ES-I3 (cell line): ENCODE measurements around the gene TGM2.
A peak's percentile ranks its signal among the peaks of the same experiment; 100 is the strongest.

ENCODE experiments used
- H3K36me3 ChIP-seq: 2 replicates; pipeline ENCODE4 v1.6.1; 2013; ENCODE audit warnings: mild to moderate bottlenecking, low read length, control low read depth, moderate library complexity; ENCODE audit not compliant: insufficient read depth
- H3K4me1 ChIP-seq: 2 replicates; pipeline ENCODE4 v1.6.1; 2013; ENCODE audit warnings: mild to moderate bottlenecking, control low read depth, low read length; ENCODE audit not compliant: insufficient read depth
- H3K9ac ChIP-seq: 2 replicates; pipeline ENCODE4 v1.6.1; 2013; ENCODE audit warnings: low read depth, mild to moderate bottlenecking, low read length, moderate library complexity
- H3K9me3 ChIP-seq: 2 replicates; pipeline ENCODE4 v1.6.1; 2013; ENCODE audit warnings: mild to moderate bottlenecking, low read length, moderate library complexity; ENCODE audit not compliant: control insufficient read depth, insufficient read depth

TGM2 gene

DNA sequence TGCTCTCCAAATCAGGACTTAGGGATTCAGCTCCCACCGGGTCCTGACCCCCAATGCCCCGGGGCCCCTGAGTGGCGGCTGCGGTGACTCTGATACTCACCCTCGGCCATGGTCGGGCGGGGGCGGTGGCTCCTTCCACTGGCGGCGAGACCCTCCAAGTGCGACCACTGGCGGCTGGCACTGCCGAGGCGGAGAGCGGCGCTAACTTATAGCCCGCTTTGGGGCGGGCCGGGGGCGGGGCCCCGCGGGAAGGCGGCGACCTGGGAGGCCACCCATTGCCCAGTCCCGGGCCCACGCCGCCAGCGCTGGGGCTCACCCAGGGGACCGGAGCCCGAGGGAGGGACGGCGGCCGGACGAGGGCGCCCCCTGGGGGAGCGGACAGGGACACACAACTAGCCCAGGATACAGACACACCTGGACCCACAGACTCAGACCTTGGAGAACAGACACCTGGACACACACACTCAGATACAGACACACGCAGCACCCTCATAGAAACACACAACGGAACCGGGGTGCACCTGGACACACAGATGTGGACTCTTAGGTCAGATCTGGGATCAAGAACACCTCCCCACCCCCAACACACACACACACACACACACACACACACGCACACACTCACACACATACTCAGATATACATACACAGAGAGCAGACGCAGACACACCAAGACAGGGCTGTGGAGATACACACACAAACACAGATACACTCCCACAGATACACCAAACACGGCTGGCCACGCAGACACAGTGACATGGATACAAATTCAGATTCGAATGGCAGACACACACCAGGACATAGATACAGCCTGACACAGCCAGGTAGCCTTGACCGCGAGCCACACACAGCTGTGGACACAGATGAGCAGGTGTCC lies at the start of gene TGM2:
TSS of gene TGM2 (minus strand) at position 182 of the 877 bp plus-strand sequence. CDS start at position 110, 72 bp downstream.
- Histone ChIP-seq H3K36me3 (no peaks in the 10 kb centered on the region), H3K9ac (peak within 1 kb of the TSS; percentile 50; the same call in 1 of the 2 replicates), H3K4me1 (peaks cover 3% of the 10 kb centered on the region; the same call in 1 of the 2 replicates), H3K9me3 (no peaks in the 10 kb centered on the region)

GRCh38 chr20:38214256-38215193 lies 49.5 kb upstream of the TGM2 start:
- no peaks in the 10 kb centered on the region for H3K36me3 ChIP-seq
- H3K9ac ChIP-seq = no peak overlapping the region
- H3K9me3 ChIP-seq = no peaks in the 10 kb centered on the region
- peaks cover 10% of the 10 kb centered on the region; the same call in 1 of the 2 replicates for H3K4me1 ChIP-seq

DNA sequence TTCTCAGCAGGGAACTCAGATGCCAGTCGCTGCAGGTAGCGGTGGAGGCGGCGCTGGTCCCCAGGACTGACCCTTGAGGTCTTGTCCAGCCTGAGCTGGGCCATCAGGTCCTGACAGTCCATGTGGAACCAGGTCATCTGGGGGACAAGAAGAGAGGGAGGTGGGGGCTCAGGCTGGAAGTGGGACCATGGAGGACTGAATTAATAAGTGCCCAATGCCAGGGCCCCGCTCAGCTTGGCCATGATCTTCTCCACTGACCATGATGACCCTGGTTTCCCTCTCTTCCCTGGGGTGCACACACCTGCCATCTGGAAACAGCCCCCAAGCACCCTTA lies 48.5 kb upstream of the TGM2 start:
- no peak overlapping the region for H3K9ac ChIP-seq
- no peaks in the 10 kb centered on the region for H3K9me3 ChIP-seq
- peaks cover 10% of the 10 kb centered on the region; the same call in 1 of the 2 replicates for H3K4me1 ChIP-seq
- no peaks in the 10 kb centered on the region for H3K36me3 ChIP-seq

DNA sequence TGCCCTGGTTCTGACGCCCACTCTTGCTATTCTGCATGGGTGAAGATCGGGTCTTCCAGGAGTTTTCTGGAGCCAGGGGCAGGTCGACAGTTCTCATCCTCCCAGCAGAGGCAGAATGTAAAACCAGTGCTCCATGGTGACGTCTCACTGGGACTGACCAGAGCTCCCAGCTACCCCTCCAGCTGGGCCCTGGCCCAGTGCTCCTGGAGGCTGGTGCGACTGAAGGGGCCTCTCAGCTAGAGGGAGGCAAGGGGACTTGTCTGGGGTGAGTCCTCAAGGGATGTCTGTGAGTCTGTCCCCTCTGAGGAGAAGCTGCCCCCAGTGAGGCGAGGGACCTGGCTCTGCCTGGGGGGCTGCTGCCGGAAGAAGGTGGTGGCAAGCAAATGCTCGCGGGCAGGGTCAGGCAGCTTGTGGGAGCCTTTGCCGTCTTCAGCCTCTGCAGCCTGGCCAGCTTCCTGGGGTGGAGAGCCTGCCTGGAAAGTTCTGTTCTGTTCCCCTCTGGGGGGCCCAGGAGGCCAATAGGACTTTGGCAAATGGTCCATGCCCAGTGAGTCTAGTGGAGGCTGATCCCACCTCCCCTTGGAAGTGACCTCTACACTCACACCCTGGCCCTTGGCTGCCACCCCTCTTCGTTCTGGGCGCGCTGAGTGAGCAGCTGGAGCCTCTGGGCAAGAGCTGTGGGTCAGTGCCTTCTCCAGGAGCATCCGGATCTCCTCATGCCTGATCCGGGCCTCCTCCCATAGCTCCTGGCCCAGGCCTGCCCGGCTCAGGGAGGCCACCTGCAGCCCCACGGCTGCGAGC lies 47.9 kb upstream of the TGM2 start:
- peaks cover 8% of the 10 kb centered on the region; the same call in 1 of the 2 replicates for H3K4me1 ChIP-seq
- H3K9me3 ChIP-seq = no peaks in the 10 kb centered on the region
- no peak overlapping the region for H3K9ac ChIP-seq
- H3K36me3 ChIP-seq = no peaks in the 10 kb centered on the region

GRCh38 chr20:38211200-38212097 lies 46.4 kb upstream of the TGM2 start:
- H3K9ac ChIP-seq = no peak overlapping the region
- H3K9me3 ChIP-seq = no peaks in the 10 kb centered on the region
- no peaks in the 10 kb centered on the region for H3K4me1 ChIP-seq
- no peaks in the 10 kb centered on the region for H3K36me3 ChIP-seq

- Histone ChIP-seq H3K36me3 (no peaks in the 10 kb centered on the region), H3K9ac (no peak overlapping the region), H3K9me3 (no peaks in the 10 kb centered on the region), H3K4me1 (no peaks in the 10 kb centered on the region)
Measured at GRCh38 chr20:38210741-38211140, 45.7 kb upstream of the TGM2 start.

GRCh38 chr20:38209736-38210405 lies 44.8 kb upstream of the TGM2 start:
- H3K9me3 ChIP-seq = no peaks in the 10 kb centered on the region
- no peaks in the 10 kb centered on the region for H3K4me1 ChIP-seq
- H3K9ac ChIP-seq = no peak overlapping the region
- H3K36me3 ChIP-seq = no peaks in the 10 kb centered on the region

GRCh38 chr20:38209054-38209675 lies 44.1 kb upstream of the TGM2 start:
- Histone ChIP-seq H3K36me3 (no peaks in the 10 kb centered on the region), H3K4me1 (no peaks in the 10 kb centered on the region), H3K9ac (no peak overlapping the region), H3K9me3 (no peaks in the 10 kb centered on the region)

DNA sequence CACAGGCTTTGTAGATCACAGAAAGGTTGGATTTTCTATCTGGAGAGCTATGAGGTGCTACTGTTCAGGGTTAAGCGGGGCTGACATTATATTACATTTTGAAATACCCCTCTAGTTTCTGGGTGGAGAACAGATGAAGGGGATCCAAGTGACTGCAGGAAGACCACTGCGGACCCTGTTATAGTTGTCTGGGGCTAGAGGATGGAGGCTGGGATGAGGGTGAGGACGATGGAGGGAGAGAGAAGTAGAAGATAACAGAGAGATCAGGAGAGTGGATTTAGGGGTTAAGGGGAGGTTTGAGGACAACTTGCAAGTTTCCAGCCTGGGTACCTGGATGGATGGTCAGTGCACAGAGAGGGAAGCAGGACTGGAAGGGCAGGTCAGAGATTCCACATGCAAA lies 43.5 kb upstream of the TGM2 start:
- Histone ChIP-seq H3K36me3 (no peaks in the 10 kb centered on the region), H3K9me3 (no peaks in the 10 kb centered on the region), H3K4me1 (no peaks in the 10 kb centered on the region), H3K9ac (no peak overlapping the region)

- H3K9me3 ChIP-seq = no peaks in the 10 kb centered on the region
Measured at GRCh38 chr20:38208088-38208487, 43.0 kb upstream of the TGM2 start.

DNA sequence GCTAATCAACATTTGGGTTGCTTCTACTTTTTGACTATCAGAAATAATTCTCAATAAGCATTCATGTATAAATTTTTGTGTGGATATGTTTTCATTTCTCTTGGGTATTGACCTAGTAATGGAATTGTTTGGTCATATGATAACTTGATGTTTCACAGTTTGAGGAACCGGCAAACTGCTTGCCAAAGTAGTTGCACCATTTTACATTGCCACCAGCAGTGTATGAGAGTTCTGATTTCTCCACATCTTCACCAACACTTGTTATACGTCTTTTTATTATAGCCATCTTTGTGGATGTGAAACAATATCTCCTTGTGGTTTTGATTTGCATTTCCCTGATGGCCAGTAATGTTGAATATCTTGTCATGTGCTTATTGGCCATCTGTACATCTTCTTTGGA lies 42.6 kb upstream of the TGM2 start:
- H3K9me3 ChIP-seq = no peaks in the 10 kb centered on the region
- H3K4me1 ChIP-seq = peaks cover 4% of the 10 kb centered on the region; the same call in 1 of the 2 replicates
- no peak overlapping the region for H3K9ac ChIP-seq
- H3K36me3 ChIP-seq = no peaks in the 10 kb centered on the region

More at GRCh38 chr20:38208088-38208487, 43.0 kb upstream of the TGM2 start:
- Histone ChIP-seq H3K4me1 (peaks cover 3% of the 10 kb centered on the region; the same call in 1 of the 2 replicates), H3K9ac (no peak overlapping the region), H3K36me3 (no peaks in the 10 kb centered on the region)

DNA sequence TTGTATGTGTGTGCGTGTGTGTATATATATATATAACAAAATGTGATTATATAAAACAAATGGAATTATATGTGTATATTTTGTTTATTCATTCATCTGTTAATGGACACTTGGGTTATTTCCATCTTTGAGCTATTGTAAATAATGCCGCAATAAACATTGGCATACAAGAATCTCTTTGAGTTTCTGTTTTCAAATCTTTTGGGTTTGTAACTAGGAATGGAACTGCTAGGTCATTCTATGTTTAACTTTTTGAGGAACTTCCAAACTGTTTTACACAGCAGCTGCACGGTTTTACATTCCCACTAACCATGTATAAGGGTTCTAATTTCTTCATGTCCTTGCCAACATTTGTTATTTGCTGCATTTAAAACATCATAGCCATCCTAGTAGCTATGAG lies 39.9 kb upstream of the TGM2 start:
- Histone ChIP-seq H3K9me3 (no peaks in the 10 kb centered on the region), H3K4me1 (peaks cover 7% of the 10 kb centered on the region; the same call in 1 of the 2 replicates), H3K36me3 (no peaks in the 10 kb centered on the region), H3K9ac (no peak overlapping the region)
